Measurements from ENCODE around the gene ZNF222.

ZNF222 gene

DNA sequence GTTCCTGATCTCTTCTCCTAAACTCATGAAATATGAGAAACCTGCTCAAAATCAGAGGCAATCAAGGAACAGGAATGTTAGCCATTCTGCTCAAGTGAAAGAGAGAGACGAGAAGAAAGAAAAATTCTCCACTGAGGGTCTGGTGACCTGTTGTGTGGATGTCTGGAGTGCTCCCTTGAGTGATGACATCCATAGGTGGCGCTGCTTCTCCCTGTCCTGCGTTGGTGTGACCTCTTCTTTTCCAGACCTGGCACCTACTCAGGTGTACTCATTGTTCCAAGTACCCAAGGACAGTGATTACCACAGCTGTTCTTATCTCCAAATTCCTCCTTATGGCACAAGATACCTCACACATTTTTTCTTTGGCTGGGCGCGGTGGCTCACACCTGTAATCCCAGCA is 30.7 kb downstream of the ZNF222 start:
- peaks cover 40% of the 10 kb centered on the region for H3K36me3 ChIP-seq (ENCODE audit: control insufficient read depth, insufficient read depth, low read length)
- no peaks in the 10 kb centered on the region for H3K9me3 ChIP-seq (ENCODE audit: control insufficient read depth, insufficient read depth, low read depth, low read length)
- H3K4me3 ChIP-seq (ENCODE audit: low read depth, low read length): no peak overlapping the region

DNA sequence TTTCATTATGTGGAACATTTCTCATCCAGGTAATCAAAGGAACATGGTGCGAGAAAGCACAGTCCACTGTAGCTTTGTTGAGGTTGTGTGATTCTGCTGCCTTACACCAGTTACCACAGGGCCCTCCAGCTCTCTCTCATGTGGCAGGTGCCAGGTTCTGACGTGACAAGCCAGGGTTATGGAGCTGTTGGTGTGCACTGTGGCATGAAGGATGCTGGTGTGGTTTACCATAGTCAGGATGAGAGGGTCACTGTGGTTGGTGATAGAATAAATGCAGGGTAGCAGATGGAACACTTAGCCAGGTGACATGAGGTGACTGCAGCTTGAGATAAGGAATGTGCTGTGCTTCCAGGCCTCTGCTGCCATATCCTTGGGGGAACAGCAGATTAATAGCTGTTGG is 34.0 kb downstream of the ZNF222 start:
- Histone ChIP-seq H3K27ac (ENCODE audit: low read depth, low read length) (no peak overlapping the region), H3K36me3 (ENCODE audit: control insufficient read depth, insufficient read depth, low read length) (peaks cover 70% of the 10 kb centered on the region), H3K9me3 (ENCODE audit: control insufficient read depth, insufficient read depth, low read depth, low read length) (no peaks in the 10 kb centered on the region), H3K9ac (ENCODE audit: low read length) (no peak overlapping the region), H3K4me3 (ENCODE audit: low read depth, low read length) (no peak overlapping the region), H3K27me3 (ENCODE audit: control insufficient read depth, insufficient read depth, low read length) (no peaks in the 10 kb centered on the region), H3K4me1 (ENCODE audit: control insufficient read depth, insufficient read depth, low read length) (no peaks in the 10 kb centered on the region)

More for the DNA sequence above, 30.7 kb downstream of the ZNF222 start:
- no peak overlapping the region for H3K27ac ChIP-seq (ENCODE audit: low read depth, low read length)
- H3K27me3 ChIP-seq (ENCODE audit: control insufficient read depth, insufficient read depth, low read length): no peaks in the 10 kb centered on the region
- H3K9ac ChIP-seq (ENCODE audit: low read length): no peak overlapping the region
- H3K4me1 ChIP-seq (ENCODE audit: control insufficient read depth, insufficient read depth, low read length): peaks cover 5% of the 10 kb centered on the region

DNA sequence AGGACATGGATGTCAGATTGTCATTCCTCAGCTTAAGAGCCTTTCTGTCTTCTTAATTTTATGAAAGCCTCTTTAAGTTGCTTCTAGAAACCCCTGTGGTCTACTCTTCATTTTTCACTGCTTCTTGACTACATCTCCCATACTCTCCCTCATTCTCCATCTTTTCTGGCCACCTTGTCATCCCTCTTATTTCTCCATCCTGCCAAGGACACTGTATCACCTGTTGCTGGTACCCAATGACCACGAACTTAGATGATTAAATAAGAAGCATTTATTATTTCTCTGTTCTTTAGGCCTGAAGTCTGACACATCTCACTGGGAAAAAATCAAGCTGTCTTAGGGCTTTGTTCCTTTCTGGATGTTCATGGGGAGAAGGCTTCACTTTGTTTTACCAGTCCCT is 35.9 kb downstream of the ZNF222 start:
- H3K27ac ChIP-seq (ENCODE audit: low read depth, low read length): no peak overlapping the region
- H3K27me3 ChIP-seq (ENCODE audit: control insufficient read depth, insufficient read depth, low read length): no peaks in the 10 kb centered on the region

DNA sequence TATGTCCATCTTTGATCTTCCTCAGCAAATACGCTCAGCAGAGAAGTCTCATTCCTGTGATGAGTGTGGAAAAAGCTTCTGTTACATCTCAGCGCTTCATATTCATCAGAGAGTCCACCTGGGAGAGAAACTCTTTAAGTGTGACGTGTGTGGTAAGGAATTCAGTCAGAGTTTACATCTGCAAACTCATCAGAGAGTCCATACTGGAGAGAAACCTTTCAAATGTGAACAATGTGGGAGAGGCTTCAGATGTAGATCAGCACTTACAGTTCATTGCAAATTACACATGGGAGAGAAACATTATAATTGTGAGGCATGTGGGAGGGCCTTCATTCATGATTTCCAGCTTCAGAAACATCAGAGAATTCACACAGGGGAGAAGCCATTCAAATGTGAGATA is 41.1 kb downstream of the ZNF222 start:
- no peak overlapping the region for H3K4me3 ChIP-seq (ENCODE audit: low read depth, low read length)
- peaks cover 3% of the 10 kb centered on the region; the same call in 1 of the 2 replicates for H3K4me1 ChIP-seq (ENCODE audit: control insufficient read depth, insufficient read depth, low read length)
- H3K27me3 ChIP-seq (ENCODE audit: control insufficient read depth, insufficient read depth, low read length): no peaks in the 10 kb centered on the region
- H3K9ac ChIP-seq (ENCODE audit: low read length): no peak overlapping the region
- no peak overlapping the region for H3K27ac ChIP-seq (ENCODE audit: low read depth, low read length)
- peaks cover 63% of the 10 kb centered on the region for H3K36me3 ChIP-seq (ENCODE audit: control insufficient read depth, insufficient read depth, low read length)
- H3K9me3 ChIP-seq (ENCODE audit: control insufficient read depth, insufficient read depth, low read depth, low read length): peaks cover 20% of the 10 kb centered on the region

More for the DNA sequence above, 35.9 kb downstream of the ZNF222 start:
- no peak overlapping the region for H3K4me3 ChIP-seq (ENCODE audit: low read depth, low read length)
- H3K36me3 ChIP-seq (ENCODE audit: control insufficient read depth, insufficient read depth, low read length): peaks cover 77% of the 10 kb centered on the region
- H3K9me3 ChIP-seq (ENCODE audit: control insufficient read depth, insufficient read depth, low read depth, low read length): peaks cover 5% of the 10 kb centered on the region
- no peak overlapping the region for H3K9ac ChIP-seq (ENCODE audit: low read length)
- H3K4me1 ChIP-seq (ENCODE audit: control insufficient read depth, insufficient read depth, low read length): no peaks in the 10 kb centered on the region

DNA sequence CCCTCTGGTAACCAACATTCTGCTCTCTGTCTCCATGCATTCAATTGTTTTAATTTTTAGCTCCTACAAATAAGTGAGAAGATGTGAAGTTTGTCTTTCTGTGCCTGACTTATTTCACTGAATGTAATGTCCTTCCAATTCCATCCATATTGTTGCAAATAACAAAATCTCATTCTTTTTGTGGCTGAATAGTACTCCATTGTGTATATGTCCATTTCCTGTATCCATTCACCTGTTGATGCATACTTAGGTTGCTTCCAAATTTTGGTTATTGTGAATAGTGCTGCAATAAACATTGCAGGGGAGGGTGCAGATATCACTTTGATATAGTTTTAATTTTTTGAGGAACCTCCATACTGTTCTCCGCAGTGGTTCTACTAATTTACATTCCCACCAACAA is 44.2 kb downstream of the ZNF222 start:
- Histone ChIP-seq H3K4me3 (ENCODE audit: low read depth, low read length) (no peak overlapping the region), H3K9ac (ENCODE audit: low read length) (no peak overlapping the region), H3K9me3 (ENCODE audit: control insufficient read depth, insufficient read depth, low read depth, low read length) (peaks cover 20% of the 10 kb centered on the region), H3K36me3 (ENCODE audit: control insufficient read depth, insufficient read depth, low read length) (peaks cover 35% of the 10 kb centered on the region), H3K27ac (ENCODE audit: low read depth, low read length) (no peak overlapping the region), H3K27me3 (ENCODE audit: control insufficient read depth, insufficient read depth, low read length) (peaks cover 6% of the 10 kb centered on the region), H3K4me1 (ENCODE audit: control insufficient read depth, insufficient read depth, low read length) (peaks cover 11% of the 10 kb centered on the region)

DNA sequence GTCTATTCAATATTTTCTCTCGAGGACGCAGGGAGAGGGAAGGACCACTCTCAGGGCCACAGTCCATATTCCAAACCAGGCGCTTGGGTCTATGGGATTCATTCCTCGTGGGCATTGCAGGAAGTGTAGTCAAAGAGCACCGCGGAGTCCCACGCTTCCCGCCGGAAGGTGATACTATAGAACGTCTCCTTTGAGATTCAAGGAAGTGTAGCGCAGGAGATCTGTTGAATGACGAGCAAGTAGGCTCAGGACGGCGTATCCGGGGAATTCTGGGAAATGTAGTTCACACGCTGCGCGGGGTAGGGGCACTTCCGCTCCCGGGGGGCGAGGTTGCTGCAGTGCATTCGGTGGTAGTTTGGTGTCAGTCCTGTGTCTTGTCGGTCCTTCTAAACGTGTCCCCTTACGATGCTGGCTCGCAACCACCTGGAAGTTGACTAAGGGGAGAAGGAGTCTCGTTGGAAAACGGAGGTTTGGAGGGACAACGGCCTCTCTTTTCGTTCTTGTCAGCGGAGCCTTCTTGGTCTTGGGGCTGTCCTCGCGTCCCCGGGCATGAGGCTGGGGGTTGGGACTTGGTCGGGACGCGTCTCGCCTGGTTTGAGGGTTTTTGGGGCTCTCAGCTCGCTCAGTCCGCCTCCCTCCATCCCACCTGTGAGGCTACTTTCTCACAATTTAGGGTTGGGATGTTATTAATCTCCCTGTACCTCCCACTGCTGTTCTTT is 46.8 kb downstream of the ZNF222 start, which contains the start of gene ZNF284:
ZNF284 (plus strand) TSS at position 336 of the 719 bp plus-strand sequence. CDS start 4,231 bp downstream, outside the sequence.
- peaks cover 13% of the 10 kb centered on the region for H3K36me3 ChIP-seq (ENCODE audit: control insufficient read depth, insufficient read depth, low read length)
- H3K9me3 ChIP-seq (ENCODE audit: control insufficient read depth, insufficient read depth, low read depth, low read length): peaks cover 6% of the 10 kb centered on the region
- H3K4me1 ChIP-seq (ENCODE audit: control insufficient read depth, insufficient read depth, low read length): peaks cover 11% of the 10 kb centered on the region
- H3K4me3 ChIP-seq (ENCODE audit: low read depth, low read length): peak within 1 kb of the TSS; percentile 83
- H3K27me3 ChIP-seq (ENCODE audit: control insufficient read depth, insufficient read depth, low read length): peaks cover 6% of the 10 kb centered on the region
- peak within 1 kb of the TSS; percentile 61 for H3K9ac ChIP-seq (ENCODE audit: low read length)
- H3K27ac ChIP-seq (ENCODE audit: low read depth, low read length): peak within 1 kb of the TSS; percentile 11; the same call in 1 of the 2 replicates

DNA sequence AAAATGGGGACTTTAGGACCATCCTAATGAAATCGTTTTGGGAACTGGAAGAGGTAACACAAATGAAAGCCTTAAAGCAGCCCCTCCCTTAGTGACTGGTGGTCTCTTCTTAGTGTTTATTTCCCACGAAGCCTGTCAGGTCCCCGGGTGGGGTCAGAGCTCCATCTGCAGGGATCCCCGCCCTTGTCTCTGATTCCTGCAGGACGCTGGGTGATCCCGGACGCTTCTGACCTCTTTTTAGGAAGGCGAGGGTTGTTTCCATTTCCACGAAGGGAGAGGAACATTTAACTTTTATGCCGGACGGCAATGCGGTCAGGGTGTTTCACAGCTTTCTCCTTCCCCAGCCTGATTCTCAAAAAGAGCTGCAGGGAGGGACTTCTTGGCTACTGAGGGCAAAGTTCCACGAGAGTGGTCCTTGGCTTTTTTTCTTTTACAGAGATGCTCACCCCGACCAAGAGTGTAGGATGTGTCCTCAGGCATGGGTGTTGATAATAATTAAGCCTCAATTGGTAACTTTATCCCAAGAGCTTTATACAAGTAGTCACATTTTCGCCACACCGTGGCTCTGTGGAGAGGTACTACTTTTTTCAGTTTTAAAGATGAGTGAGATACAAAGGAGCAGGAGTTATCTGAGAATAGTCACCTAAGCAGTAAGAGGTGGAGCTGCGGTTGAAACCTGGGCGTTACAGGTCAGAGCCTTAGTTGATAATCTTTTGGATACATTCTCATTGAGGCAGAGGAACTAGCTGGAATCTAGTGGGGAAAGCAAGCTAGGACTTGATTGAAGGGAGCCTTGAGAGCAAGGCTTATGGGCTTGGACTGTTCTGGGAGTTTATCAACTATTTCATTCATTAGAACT is 47.6 kb downstream of the ZNF222 start:
- Histone ChIP-seq H3K9ac (ENCODE audit: low read length) (no peak overlapping the region), H3K36me3 (ENCODE audit: control insufficient read depth, insufficient read depth, low read length) (0 out of 2 replicates have a peak, but pooled peaks cover 5% of the 10 kb centered on the region), H3K4me3 (ENCODE audit: low read depth, low read length) (peak overlapping the region; percentile 83), H3K4me1 (ENCODE audit: control insufficient read depth, insufficient read depth, low read length) (peaks cover 11% of the 10 kb centered on the region), H3K27ac (ENCODE audit: low read depth, low read length) (no peak overlapping the region), H3K9me3 (ENCODE audit: control insufficient read depth, insufficient read depth, low read depth, low read length) (no peaks in the 10 kb centered on the region), H3K27me3 (ENCODE audit: control insufficient read depth, insufficient read depth, low read length) (peaks cover 6% of the 10 kb centered on the region)

DNA sequence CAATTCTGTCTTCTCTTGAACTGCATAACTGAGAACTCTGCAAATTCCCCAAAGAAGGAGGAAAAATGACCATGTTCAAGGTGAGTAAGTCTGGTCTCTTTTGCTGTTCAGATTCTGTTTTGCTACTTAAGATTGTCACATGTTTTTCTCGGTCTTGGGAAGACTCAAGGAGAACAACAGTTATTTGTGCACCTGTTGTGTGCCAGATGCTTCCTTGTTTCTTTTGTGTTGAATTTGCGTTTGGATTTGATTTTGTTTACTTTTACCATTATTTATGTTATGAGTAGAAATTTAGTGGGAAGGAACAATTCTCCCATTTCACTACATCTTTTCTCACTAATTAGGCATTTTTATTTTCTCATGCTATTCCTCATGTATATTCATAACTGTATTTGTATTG is 51.1 kb downstream of the ZNF222 start:
- Histone ChIP-seq H3K9me3 (ENCODE audit: control insufficient read depth, insufficient read depth, low read depth, low read length) (no peaks in the 10 kb centered on the region), H3K36me3 (ENCODE audit: control insufficient read depth, insufficient read depth, low read length) (peaks cover 9% of the 10 kb centered on the region), H3K9ac (ENCODE audit: low read length) (no peak overlapping the region), H3K27ac (ENCODE audit: low read depth, low read length) (no peak overlapping the region), H3K4me3 (ENCODE audit: low read depth, low read length) (no peak overlapping the region), H3K27me3 (ENCODE audit: control insufficient read depth, insufficient read depth, low read length) (peaks cover 6% of the 10 kb centered on the region), H3K4me1 (ENCODE audit: control insufficient read depth, insufficient read depth, low read length) (peaks cover 7% of the 10 kb centered on the region; the same call in 1 of the 2 replicates)

All from HUES6 (cell line).